IMR-90 (cell line): ENCODE results near the gene ATP13A2.

Source experiments
- BHLHE40 ChIP-seq: fragments of 150-350 bp; IDR thresholded peaks from 2 replicates; pipeline ENCODE4 v1.6.1; 2016; ENCODE audit warnings: mild to moderate bottlenecking, low read depth, low read length
- CEBPB ChIP-seq: IDR thresholded peaks from 2 replicates; pipeline ENCODE4 v1.6.1; 2012; ENCODE audit warnings: low read depth, low read length, improper control_type of control experiment
- CHD1 ChIP-seq: IDR thresholded peaks from 2 replicates; pipeline ENCODE4 v1.6.1; 2012; ENCODE audit warnings: low read depth, low read length, improper control_type of control experiment
- MAFK ChIP-seq: IDR thresholded peaks from 2 replicates; pipeline ENCODE4 v1.6.1; 2012; ENCODE audit warnings: low read depth, low read length, improper control_type of control experiment
- MAZ ChIP-seq: IDR thresholded peaks from 2 replicates; pipeline ENCODE4 v1.6.1; 2012; ENCODE audit warnings: low read depth, mild to moderate bottlenecking, low read length, improper control_type of control experiment, moderate library complexity, borderline replicate concordance
- MXI1 ChIP-seq: IDR thresholded peaks from 2 replicates; pipeline ENCODE4 v1.6.1; 2012; ENCODE audit warnings: low read depth, mild to moderate bottlenecking, low read length, moderate library complexity, borderline replicate concordance
- POLR2A ChIP-seq: IDR thresholded peaks from 2 replicates; pipeline ENCODE4 v1.6.1; 2012; ENCODE audit warnings: mild to moderate bottlenecking, low read depth, low read length
- RAD21 ChIP-seq: IDR thresholded peaks from 2 replicates; pipeline ENCODE4 v1.6.1; 2012; ENCODE audit warnings: low read length, improper control_type of control experiment
- RCOR1 ChIP-seq: IDR thresholded peaks from 2 replicates; pipeline ENCODE4 v1.6.1; 2012; ENCODE audit warnings: mild to moderate bottlenecking, low read length, improper control_type of control experiment; ENCODE audit not compliant: insufficient replicate concordance
- SMC3 ChIP-seq: fragments of 150-350 bp; IDR thresholded peaks from 2 replicates; pipeline ENCODE4 v1.6.1; 2016; ENCODE audit warnings: low read depth, mild to moderate bottlenecking, antibody characterized with exemption, low read length, moderate library complexity
- TF ChIP-seq, protein P1 (sequence below): conservative IDR thresholded peaks from 2 replicates; pipeline ENCODE4 v1.5.1; 2012; ENCODE audit warnings: mild to moderate bottlenecking, low read depth, low read length, improper control_type of control experiment

DNA sequence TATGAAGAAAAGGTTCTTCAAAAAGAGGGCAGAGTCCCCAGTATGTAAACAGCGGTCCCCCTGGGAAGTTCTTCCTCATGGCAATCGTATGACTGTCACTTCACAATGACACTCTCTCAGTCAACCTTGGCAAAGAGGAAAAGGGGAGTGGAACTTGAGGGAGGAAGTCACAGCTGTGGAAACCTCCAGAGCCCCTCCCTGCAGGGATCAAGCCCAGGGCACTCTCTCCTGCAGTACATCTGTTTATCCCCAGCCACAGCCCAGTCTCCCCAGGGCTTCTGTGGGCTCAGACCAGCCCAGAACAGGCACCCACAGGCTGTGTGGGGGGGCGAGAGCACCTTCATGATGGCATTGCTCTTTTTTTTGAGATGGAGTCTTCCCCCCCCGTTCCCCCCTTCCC, 2.0 kb downstream of the ATP13A2 start:
- TF ChIP-seq RCOR1, result no peak
- no peak for TF ChIP-seq POLR2A
- TF ChIP-seq, protein P1, sequence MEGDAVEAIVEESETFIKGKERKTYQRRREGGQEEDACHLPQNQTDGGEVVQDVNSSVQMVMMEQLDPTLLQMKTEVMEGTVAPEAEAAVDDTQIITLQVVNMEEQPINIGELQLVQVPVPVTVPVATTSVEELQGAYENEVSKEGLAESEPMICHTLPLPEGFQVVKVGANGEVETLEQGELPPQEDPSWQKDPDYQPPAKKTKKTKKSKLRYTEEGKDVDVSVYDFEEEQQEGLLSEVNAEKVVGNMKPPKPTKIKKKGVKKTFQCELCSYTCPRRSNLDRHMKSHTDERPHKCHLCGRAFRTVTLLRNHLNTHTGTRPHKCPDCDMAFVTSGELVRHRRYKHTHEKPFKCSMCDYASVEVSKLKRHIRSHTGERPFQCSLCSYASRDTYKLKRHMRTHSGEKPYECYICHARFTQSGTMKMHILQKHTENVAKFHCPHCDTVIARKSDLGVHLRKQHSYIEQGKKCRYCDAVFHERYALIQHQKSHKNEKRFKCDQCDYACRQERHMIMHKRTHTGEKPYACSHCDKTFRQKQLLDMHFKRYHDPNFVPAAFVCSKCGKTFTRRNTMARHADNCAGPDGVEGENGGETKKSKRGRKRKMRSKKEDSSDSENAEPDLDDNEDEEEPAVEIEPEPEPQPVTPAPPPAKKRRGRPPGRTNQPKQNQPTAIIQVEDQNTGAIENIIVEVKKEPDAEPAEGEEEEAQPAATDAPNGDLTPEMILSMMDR, result no peak
- TF ChIP-seq CEBPB, result no peak
- no peak for TF ChIP-seq RAD21
- TF ChIP-seq CHD1, result no peak
- no peak for TF ChIP-seq MAFK
- no peak for TF ChIP-seq MXI1
- TF ChIP-seq MAZ, result no peak
- TF ChIP-seq SMC3, result no peak
- TF ChIP-seq BHLHE40, result no peak
